ENCODE data around the gene DGKQ. TPM values are rescaled to one million over a fixed set of nuclear protein-coding genes. Genes with fewer than 3 reads are reported as not detected.

DGKQ gene, protein sequence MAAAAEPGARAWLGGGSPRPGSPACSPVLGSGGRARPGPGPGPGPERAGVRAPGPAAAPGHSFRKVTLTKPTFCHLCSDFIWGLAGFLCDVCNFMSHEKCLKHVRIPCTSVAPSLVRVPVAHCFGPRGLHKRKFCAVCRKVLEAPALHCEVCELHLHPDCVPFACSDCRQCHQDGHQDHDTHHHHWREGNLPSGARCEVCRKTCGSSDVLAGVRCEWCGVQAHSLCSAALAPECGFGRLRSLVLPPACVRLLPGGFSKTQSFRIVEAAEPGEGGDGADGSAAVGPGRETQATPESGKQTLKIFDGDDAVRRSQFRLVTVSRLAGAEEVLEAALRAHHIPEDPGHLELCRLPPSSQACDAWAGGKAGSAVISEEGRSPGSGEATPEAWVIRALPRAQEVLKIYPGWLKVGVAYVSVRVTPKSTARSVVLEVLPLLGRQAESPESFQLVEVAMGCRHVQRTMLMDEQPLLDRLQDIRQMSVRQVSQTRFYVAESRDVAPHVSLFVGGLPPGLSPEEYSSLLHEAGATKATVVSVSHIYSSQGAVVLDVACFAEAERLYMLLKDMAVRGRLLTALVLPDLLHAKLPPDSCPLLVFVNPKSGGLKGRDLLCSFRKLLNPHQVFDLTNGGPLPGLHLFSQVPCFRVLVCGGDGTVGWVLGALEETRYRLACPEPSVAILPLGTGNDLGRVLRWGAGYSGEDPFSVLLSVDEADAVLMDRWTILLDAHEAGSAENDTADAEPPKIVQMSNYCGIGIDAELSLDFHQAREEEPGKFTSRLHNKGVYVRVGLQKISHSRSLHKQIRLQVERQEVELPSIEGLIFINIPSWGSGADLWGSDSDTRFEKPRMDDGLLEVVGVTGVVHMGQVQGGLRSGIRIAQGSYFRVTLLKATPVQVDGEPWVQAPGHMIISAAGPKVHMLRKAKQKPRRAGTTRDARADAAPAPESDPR
- total RNA-seq, result 6.4 TPM

DNA sequence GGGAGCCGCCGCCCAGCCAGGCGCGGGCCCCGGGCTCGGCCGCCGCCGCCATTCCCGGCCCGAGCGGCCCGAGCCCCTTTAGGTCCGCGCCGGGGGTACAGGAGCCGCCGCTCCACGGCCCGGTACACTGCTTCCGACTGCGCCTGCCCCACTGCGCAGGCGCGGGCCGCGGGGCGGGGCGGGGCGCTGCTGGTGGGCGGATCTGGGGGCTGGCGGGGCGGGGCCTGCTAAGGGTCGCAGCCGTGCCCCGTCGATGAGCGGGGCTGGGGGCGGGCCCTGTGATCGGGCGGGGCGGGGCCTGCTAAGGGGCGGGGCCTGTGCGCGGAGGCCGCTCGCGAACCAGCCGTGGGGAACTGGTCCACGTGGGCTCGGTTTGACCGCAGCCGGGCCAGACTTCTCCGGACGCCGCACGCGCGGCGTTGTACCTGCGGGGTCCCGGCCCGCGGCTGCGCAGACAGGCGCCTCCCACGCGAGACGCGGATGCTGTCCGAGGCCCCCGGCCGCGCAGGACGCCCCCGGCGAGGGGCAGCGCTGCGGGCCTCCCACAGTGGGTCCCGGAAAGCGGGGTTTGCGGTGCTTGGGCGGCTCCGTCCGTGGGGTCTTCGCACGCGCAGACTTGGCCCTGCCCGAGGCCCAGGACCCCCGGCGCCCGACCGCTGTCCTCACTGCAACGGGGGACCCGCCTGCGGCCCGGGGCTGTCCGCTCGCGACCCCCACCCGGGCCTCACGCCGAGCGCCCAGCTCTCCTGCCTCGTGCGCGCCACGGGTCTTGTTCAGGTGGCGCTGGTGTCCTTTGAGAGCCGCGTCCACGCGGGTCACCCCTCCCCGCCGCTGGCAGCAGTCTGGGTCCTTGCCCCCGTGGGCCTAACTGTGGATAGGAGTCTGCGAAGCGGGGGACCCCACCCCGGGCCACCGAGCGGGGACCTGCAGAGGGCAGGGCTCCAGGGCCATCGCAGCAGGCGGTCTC is at the start of gene DGKQ:
TSS of gene DGKQ (minus strand) at position 139 of the 967 bp plus-strand sequence. CDS start at position 52, 87 bp downstream.

DNA sequence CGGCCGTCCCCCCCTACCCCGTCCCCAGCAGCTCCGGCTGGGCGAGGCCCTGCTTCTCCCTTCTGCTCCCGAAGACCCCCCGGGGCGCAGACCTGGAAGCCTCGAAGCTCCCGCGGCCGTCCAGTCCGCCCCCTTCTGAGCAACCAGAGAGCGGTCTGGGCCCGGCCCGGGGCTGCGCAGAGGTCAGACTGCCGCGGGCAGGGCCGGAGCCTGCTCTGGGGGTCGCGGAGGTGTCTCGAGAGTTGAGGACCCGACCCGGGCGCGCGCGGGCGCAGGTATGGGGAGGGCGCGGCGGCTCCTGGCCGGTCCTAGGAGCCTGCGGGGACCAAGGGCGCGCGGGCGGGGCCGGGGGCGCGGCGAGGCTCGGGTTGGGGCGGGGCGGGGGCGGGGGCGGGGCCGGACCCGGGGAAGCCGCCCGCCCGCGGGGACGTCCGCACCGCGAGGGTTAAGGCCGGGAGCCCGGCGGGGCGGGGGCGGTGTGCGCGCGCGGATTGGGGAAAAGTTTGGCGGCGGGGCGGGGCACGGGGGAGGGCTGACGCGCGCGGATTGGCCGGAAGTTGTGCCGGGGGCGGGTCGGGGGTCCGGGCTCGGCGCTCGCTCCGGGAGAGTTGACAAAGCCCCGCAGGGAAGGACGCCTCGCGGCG is 37.8 kb upstream of the DGKQ start, which contains the start of gene FGFRL1:
TSS of gene FGFRL1 (plus strand) at position 605 of the 644 bp plus-strand sequence. CDS start 860 bp downstream, outside the sequence.

DNA sequence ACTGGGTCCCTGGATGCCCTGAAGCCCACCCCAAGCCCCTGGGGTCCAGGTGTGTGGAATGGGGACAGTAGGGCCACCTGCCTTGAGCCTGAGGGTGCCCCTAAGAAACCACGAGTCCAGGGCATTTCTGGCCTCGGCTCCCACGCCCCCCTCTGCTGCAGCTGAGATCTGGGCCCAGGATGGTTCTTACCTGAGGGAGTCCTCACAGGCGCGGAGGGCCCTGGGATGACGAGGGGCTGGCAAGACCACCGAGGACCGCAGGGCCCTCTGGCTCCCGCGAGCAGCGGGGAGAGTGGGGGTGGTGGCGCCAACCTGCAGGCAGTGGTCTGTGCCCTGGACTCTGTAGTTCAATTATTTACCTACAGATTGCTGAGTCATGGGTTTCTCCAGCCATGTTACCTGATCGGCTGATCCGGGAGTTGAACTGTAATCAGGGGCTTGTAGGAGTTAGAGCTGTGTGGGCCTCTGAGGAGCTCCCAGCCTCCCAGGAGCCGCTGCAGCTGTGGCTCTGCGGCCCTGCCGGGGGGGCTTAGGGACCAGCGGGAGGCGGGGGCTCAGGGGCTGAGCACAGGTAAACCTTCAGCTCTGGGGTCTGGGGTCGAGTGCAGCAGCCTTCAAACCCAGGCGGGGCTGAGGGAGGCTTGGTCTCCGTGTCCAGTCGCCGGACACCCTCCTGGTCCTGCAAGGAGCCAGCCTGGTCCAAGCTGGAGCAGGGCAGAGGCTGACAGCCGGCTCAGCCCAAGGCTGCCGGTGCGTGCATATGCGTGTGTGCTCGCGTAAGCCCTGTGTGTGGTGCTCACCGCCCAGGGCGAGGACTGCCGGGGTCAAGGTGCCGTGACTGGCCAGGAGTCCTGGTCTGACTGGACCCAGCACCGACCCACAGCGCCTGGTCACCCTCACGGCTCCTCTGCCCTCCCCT is 20.0 kb upstream of the DGKQ start, which contains the start of gene SLC26A1:
TSS of gene SLC26A1 (minus strand) at position 294 of the 919 bp plus-strand sequence. CDS start 1,701 bp downstream, outside the sequence.

DNA sequence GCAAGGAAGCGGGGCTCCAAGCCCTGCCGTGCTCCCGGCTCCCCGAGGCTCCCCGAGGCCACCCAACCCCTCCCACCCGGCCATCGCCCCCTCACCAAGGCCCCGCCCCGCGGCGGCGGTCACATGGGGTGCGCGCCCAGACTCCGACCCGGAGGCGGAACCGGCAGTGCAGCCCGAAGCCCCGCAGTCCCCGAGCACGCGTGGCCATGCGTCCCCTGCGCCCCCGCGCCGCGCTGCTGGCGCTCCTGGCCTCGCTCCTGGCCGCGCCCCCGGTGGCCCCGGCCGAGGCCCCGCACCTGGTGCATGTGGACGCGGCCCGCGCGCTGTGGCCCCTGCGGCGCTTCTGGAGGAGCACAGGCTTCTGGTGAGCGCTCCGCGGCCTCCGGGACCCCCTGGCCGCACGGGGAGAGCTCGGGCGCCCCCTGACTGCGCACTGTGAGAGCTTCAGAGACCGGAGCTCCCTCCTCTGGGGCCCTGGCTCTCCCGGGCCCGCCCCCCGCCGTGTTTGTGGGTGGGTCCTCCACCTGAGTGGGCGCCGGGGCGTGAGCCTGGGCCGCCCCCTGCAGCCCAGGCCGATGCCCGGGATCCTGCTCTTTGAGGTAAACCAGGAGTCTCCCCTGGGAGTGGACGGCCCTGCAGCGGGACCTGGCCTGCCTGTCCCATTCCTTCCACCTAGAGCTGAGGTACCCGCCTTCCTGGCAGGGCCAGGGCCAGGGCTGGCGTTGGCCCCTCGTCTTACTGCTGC is 13.7 kb upstream of the DGKQ start, which contains the start of gene IDUA:
TSS of gene IDUA (plus strand) at position 166 of the 745 bp plus-strand sequence. CDS start at position 207, 41 bp downstream.

DNA sequence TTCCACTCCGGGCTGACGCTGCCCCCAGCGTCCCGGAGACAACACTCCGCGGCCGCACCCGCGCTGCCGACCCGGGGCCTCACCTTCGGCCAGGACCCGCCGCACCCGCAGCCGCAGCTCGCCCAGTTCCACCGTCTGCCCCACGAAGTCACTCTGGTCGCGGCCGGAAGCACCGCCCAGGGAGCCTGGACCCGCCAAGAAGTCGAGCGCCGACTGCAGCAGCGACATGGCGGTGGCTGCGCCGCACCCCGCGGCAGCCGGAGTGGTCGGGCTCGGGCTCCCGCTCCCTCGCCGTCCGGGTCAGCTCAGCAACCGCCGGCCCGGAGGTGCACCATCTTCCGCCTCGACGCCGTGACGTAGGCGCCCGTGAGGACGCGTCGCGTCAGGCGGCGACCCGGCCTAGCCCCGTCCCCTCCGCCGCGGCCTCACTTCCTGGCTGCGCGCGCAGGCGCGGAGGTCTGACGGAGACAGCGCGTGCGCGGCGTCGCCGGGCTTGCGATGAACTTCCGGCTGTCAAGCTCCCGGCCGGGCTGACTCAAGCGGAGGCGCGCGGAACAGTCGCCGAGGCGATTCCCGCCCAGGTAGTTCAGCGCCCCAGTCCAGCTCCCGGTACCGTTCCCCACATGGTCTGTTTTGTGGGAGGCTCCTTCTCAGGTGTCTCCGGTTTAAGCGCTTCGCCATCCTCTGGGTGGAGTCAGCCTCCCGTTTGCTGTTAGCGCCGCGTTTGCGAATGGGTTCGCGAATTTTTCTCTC is 41.2 kb downstream of the DGKQ start, which contains the start of the genes GAK and TMEM175:
TSS of gene GAK (minus strand) at position 357 of the 753 bp plus-strand sequence. CDS start at position 228, 129 bp downstream.
TSS of gene TMEM175 (plus strand) at position 501 of the 753 bp plus-strand sequence. CDS start 15,280 bp downstream, outside the sequence.

Other genes starting within 250 kb of the DGKQ start
- gene CPLX1, start 147.4 kb downstream of the DGKQ start, total RNA-seq, result 2.6 TPM
- gene GAK, start 41.3 kb downstream of the DGKQ start, total RNA-seq, result 108 TPM
- 28.9 TPM for gene TMEM175, start 41.1 kb downstream of the DGKQ start, total RNA-seq
- gene IDUA, start 13.5 kb upstream of the DGKQ start, total RNA-seq, result 30.8 TPM
- gene SLC26A1, start 19.8 kb upstream of the DGKQ start, total RNA-seq, result 9.4 TPM
- 59.1 TPM for gene FGFRL1, start 38.1 kb upstream of the DGKQ start, total RNA-seq
- gene RNF212, start 140.0 kb upstream of the DGKQ start, total RNA-seq, result 9.6 TPM
- 49.7 TPM for gene SPON2, start 199.0 kb upstream of the DGKQ start, total RNA-seq